IMR-90 (cell line): ENCODE measurements around the gene TMC3. TPM values are rescaled to one million over a fixed set of nuclear protein-coding genes. Genes with fewer than 3 reads are reported as not detected.

Experiments used
- ATAC-seq: fragments of 200-7000 bp; cut with Tn5 transposase; 2 replicates; pipeline ENCODE4 v1.9.1; 2020; ENCODE audit warnings: low read depth, mild to moderate bottlenecking, moderate library complexity
- BruUV-seq: library from RNA; stranded (reverse); fragments of 400-500 nt; replicated peaks from 2 replicates; lab custom pipeline; 2021; lab: Mats Ljungman, UMichigan
- CTCF ChIA-PET: fragments of 300-600 bp; formaldehyde crosslinking; extraction: SDS; loops from one replicate; lab custom pipeline; 2021; ENCODE audit warnings: antibody characterized with exemption; lab: Yijun Ruan, JAX
- POLR2A ChIA-PET: fragments of 300-600 bp; sonication (Branson Sonifier 250); formaldehyde crosslinking; loops from one replicate; lab custom pipeline; 2022; ENCODE audit warnings: antibody characterized with exemption; ENCODE audit not compliant: unreplicated experiment; lab: Charles Lee
- DNase-seq: peaks from one replicate; pipeline ENCODE4 v3.0.0; 2013
- H2AFZ ChIP-seq: replicated peaks from 2 replicates; pipeline ENCODE3; 2013; ENCODE audit warnings: low read length, mild to moderate bottlenecking; ENCODE audit not compliant: poor library complexity
- H2AK5ac ChIP-seq: 2 replicates; pipeline ENCODE4 v1.6.1; 2013; ENCODE audit warnings: low read depth, low read length, inconsistent platforms
- H2AK9ac ChIP-seq: replicated peaks from 2 replicates; pipeline ENCODE3; 2013; ENCODE audit warnings: mild to moderate bottlenecking, low read depth, low read length, moderate library complexity; ENCODE audit not compliant: poor library complexity
- H2BK120ac ChIP-seq: 2 replicates; pipeline ENCODE4 v1.6.1; 2013; ENCODE audit warnings: low read depth, low read length, inconsistent platforms
- H2BK15ac ChIP-seq: 3 replicates; pipeline ENCODE4 v1.6.1; 2013; ENCODE audit warnings: low read depth, low read length, inconsistent platforms
- H2BK20ac ChIP-seq: 2 replicates; pipeline ENCODE4 v1.6.1; 2013; ENCODE audit warnings: low read depth, mild to moderate bottlenecking, inconsistent platforms, low read length, moderate library complexity
- H2BK5ac ChIP-seq: 2 replicates; pipeline ENCODE4 v1.6.1; 2013; ENCODE audit warnings: mild to moderate bottlenecking, low read depth, low read length, inconsistent platforms; ENCODE audit not compliant: poor library complexity, severe bottlenecking
- H3K14ac ChIP-seq: replicated peaks from 2 replicates; pipeline ENCODE4 v1.6.1; 2013; ENCODE audit warnings: low read depth, low read length, inconsistent platforms
- H3K18ac ChIP-seq: 2 replicates; pipeline ENCODE4 v1.6.1; 2013; ENCODE audit warnings: low read depth, low read length, control low read depth
- H3K23ac ChIP-seq: 2 replicates; pipeline ENCODE4 v1.6.1; 2013; ENCODE audit warnings: low read depth, low read length, inconsistent platforms
- H3K27ac ChIP-seq: 2 replicates; pipeline ENCODE4 v1.5.1; 2013; ENCODE audit warnings: mild to moderate bottlenecking, control low read depth, low read length; ENCODE audit not compliant: insufficient read depth
- H3K27me3 ChIP-seq: 2 replicates; pipeline ENCODE4 v1.6.1; 2013; ENCODE audit warnings: low read length; ENCODE audit not compliant: control insufficient read depth, insufficient read depth
- H3K36me3 ChIP-seq: 2 replicates; pipeline ENCODE4 v1.6.1; 2013; ENCODE audit warnings: low read length, mixed read lengths; ENCODE audit not compliant: control insufficient read depth, insufficient read depth
- H3K4ac ChIP-seq: 2 replicates; pipeline ENCODE4 v1.6.1; 2013; ENCODE audit warnings: low read depth, low read length, inconsistent platforms
- H3K4me1 ChIP-seq: 2 replicates; pipeline ENCODE4 v1.6.1; 2013; ENCODE audit warnings: low read length, mixed read lengths; ENCODE audit not compliant: control insufficient read depth, insufficient read depth
- H3K4me2 ChIP-seq: 2 replicates; pipeline ENCODE4 v1.6.1; 2013; ENCODE audit warnings: low read depth, mild to moderate bottlenecking, control low read depth, low read length, moderate library complexity
- H3K4me3 ChIP-seq: 2 replicates; pipeline ENCODE4 v1.5.1; 2013; ENCODE audit warnings: low read depth, mild to moderate bottlenecking, control low read depth, low read length, moderate library complexity; ENCODE audit not compliant: insufficient read depth
- H3K56ac ChIP-seq: 2 replicates; pipeline ENCODE4 v1.6.1; 2013; ENCODE audit warnings: low read length, inconsistent platforms; ENCODE audit not compliant: insufficient read depth; ENCODE audit errors: extremely low read depth
- H3K79me1 ChIP-seq, 2 experiments: 2 replicates each; pipeline ENCODE4 v1.6.1; 2013; ENCODE audit warnings: low read length in 2 of 2, inconsistent platforms in 1 of 2, low read depth in 1 of 2
- H3K9ac ChIP-seq: 2 replicates; pipeline ENCODE4 v1.6.1; 2013; ENCODE audit warnings: low read depth, low read length, control low read depth
- H3K9me1 ChIP-seq: 2 replicates; pipeline ENCODE4 v1.6.1; 2013; ENCODE audit warnings: low read length, inconsistent platforms; ENCODE audit not compliant: insufficient read depth
- H3K9me3 ChIP-seq: 2 replicates; pipeline ENCODE4 v1.6.1; 2013; ENCODE audit warnings: low read length; ENCODE audit not compliant: control insufficient read depth, insufficient read depth
- H4K20me1 ChIP-seq: 2 replicates; pipeline ENCODE4 v1.6.1; 2013; ENCODE audit warnings: low read length, inconsistent platforms; ENCODE audit not compliant: insufficient read depth
- H4K5ac ChIP-seq: 2 replicates; pipeline ENCODE4 v1.6.1; 2013; ENCODE audit warnings: mild to moderate bottlenecking, low read depth, low read length, control low read depth
- H4K8ac ChIP-seq, 2 experiments: 2 replicates each; pipeline ENCODE4 v1.6.1; 2013; ENCODE audit warnings: low read depth in 2 of 2, low read length in 2 of 2, control low read depth in 1 of 2, inconsistent platforms in 1 of 2
- H4K91ac ChIP-seq: 2 replicates; pipeline ENCODE4 v1.6.1; 2013; ENCODE audit warnings: low read depth, low read length, inconsistent platforms; ENCODE audit not compliant: insufficient read depth
- ELK1 ChIP-seq: fragments of 150-350 bp; IDR thresholded peaks from 2 replicates; pipeline ENCODE4 v1.6.1; 2016; ENCODE audit warnings: low read depth, mild to moderate bottlenecking, low read length, moderate library complexity, borderline replicate concordance
- MAFK ChIP-seq: IDR thresholded peaks from 2 replicates; pipeline ENCODE4 v1.6.1; 2012; ENCODE audit warnings: low read depth, low read length, improper control_type of control experiment
- MAZ ChIP-seq: IDR thresholded peaks from 2 replicates; pipeline ENCODE4 v1.6.1; 2012; ENCODE audit warnings: low read depth, mild to moderate bottlenecking, low read length, improper control_type of control experiment, moderate library complexity, borderline replicate concordance
- MXI1 ChIP-seq: IDR thresholded peaks from 2 replicates; pipeline ENCODE4 v1.6.1; 2012; ENCODE audit warnings: low read depth, mild to moderate bottlenecking, low read length, moderate library complexity, borderline replicate concordance
- POLR2A ChIP-seq: IDR thresholded peaks from 2 replicates; pipeline ENCODE4 v1.6.1; 2012; ENCODE audit warnings: mild to moderate bottlenecking, low read depth, low read length
- SMC3 ChIP-seq: fragments of 150-350 bp; IDR thresholded peaks from 2 replicates; pipeline ENCODE4 v1.6.1; 2016; ENCODE audit warnings: low read depth, mild to moderate bottlenecking, antibody characterized with exemption, low read length, moderate library complexity
- USF2 ChIP-seq: fragments of 150-350 bp; IDR thresholded peaks from 2 replicates; pipeline ENCODE4 v1.6.1; 2017; ENCODE audit warnings: mild to moderate bottlenecking, antibody characterized with exemption, low read length, low read depth
- WGBS, 2 experiments: methylation state at CpG; one replicate each; pipeline versions ENCODE4 v1.1.5 to v1.1.7; 2013; ENCODE audit warnings: missing lambda C conversion rate in 2 of 2; ENCODE audit not compliant: insufficient read length in 1 of 2; ENCODE audit errors: extremely low coverage in 2 of 2; 5-methylcytosine and 5-hydroxymethylcytosine counted together
- dilution Hi-C: fragments of 300-500 bp; cut with HindIII; formaldehyde crosslinking; loops from one replicate; pipeline ENCODE4 v1.14.3; 2018; ENCODE audit warnings: low sequenced_read_pairs; ENCODE audit not compliant: unreplicated experiment
- in situ Hi-C: fragments of 300-500 bp; cut with MboI; formaldehyde crosslinking; loops from 3 replicates; pipeline ENCODE4 v1.14.3; 2019; ENCODE audit warnings: low sequenced_read_pairs, inconsistent platforms, mixed read lengths
- intact Hi-C: fragments of 100-400 bp; cut with micrococcal nuclease; formaldehyde crosslinking; loops from 2 replicates; pipeline ENCODE4 v1.10.0; 2022
- polyA plus RNA-seq, 3 experiments: library from polyadenylated mRNA; depleted of rRNA; stranded (reverse); fragments of >200 nt; gene quantifications; 2 replicates each; pipeline ENCODE4 v1.2.3, GENCODE V29; 2012; ENCODE audit warnings: low replicate concordance in 1 of 3
- total RNA-seq: library from RNA; depleted of rRNA; stranded (reverse); fragments of >200 nt; gene quantifications from 2 replicates; pipeline ENCODE4 v1.2.3, GENCODE V29; 2012

The TMC3 gene
- total and polyA plus RNA-seq, 2 of the 4 experiments (the other 2 are of a cell fraction), result not detected

GRCh38 chr15:81419332-81419943, 45.4 kb upstream of the TMC3 start:
- no peak overlapping the region for H2AK9ac ChIP-seq
- DNase-seq (peak; percentile 79), ATAC-seq (peak; percentile 85)
- ChIA-PET CTCF (interaction anchor here (1.1 kb wide), 1 partner anchor 9 kb away, joined by 5 read pairs; no protein-coding TSS in a partner anchor), POLR2A (no interaction called here)
- peaks cover 2% of the 10 kb centered on the region for H3K4me1 ChIP-seq
- peak overlapping the region; percentile 41; the same call in 1 of the 2 replicates for H2BK20ac ChIP-seq
- no peaks in the 10 kb centered on the region for H3K79me1 ChIP-seq
- dilution Hi-C loops, result no loop called here
- H4K91ac ChIP-seq, result no peak overlapping the region
- H3K4me3 ChIP-seq, result no peak overlapping the region
- peak overlapping the region; percentile 44; the same call in 1 of the 2 replicates for H3K14ac ChIP-seq
- peak overlapping the region; percentile 75 for H2AFZ ChIP-seq
- no peak overlapping the region; a peak in 2 of 4 replicates for H4K8ac ChIP-seq
- no peak overlapping the region for H3K27ac ChIP-seq
- in situ Hi-C loops, result loop anchor here (10.0 kb wide), 1 partner anchor 775 kb away; no protein-coding TSS in a partner anchor
- no peaks in the 10 kb centered on the region for H3K9me3 ChIP-seq
- H2BK15ac ChIP-seq, result no peak overlapping the region
- H2AK5ac ChIP-seq, result no peak overlapping the region
- no peak overlapping the region for H3K9ac ChIP-seq
- H2BK120ac ChIP-seq, result peak overlapping the region; percentile 33; the same call in 1 of the 2 replicates
- 13% methylated on average over 6 of the region's 8 CpGs; no CpG with 5 or more reads in 1 of the 2 experiments for WGBS, 2 experiments
- H3K36me3 ChIP-seq, result no peaks in the 10 kb centered on the region
- no peak overlapping the region for H3K18ac ChIP-seq
- no peak overlapping the region for H3K56ac ChIP-seq
- no peak for TF ChIP-seq USF2
- no peak for TF ChIP-seq ELK1
- TF ChIP-seq MAZ, result no peak
- no peak for TF ChIP-seq POLR2A
- no peak for TF ChIP-seq MXI1
- TF ChIP-seq SMC3, result no peak
- TF ChIP-seq MAFK, result peak; percentile 43; the same call in 1 of the 2 replicates
- no peaks in the 10 kb centered on the region for H3K27me3 ChIP-seq
- H3K4me2 ChIP-seq, result peak overlapping the region; percentile 29; the same call in 1 of the 2 replicates
- intact Hi-C loops, result no loop called here
- H2BK5ac ChIP-seq, result peak overlapping the region; percentile 4
- peak overlapping the region; percentile 45; the same call in 1 of the 2 replicates for H3K4ac ChIP-seq
- BruUV-seq, result no TSS peak
- no peaks in the 10 kb centered on the region; the same call in 1 of the 2 replicates for H3K9me1 ChIP-seq
- H4K5ac ChIP-seq, result no peak overlapping the region
- no peaks in the 10 kb centered on the region for H4K20me1 ChIP-seq
- peak overlapping the region; percentile 50; the same call in 1 of the 2 replicates for H3K23ac ChIP-seq
